ENCODE data around the gene GDPD5.

The GDPD5 gene

GRCh38 chr11:75490221-75491181 is 35.2 kb downstream of the GDPD5 start:
- peak overlapping the region; percentile 11 for H3K4me3 ChIP-seq (ENCODE audit: low read depth, low read length)
- no peak overlapping the region for H3K9ac ChIP-seq (ENCODE audit: low read depth, low read length)
- no peaks in the 10 kb centered on the region for H3K27me3 ChIP-seq (ENCODE audit: control insufficient read depth, insufficient read depth, low read length)
- H3K36me3 ChIP-seq (ENCODE audit: control insufficient read depth, insufficient read depth, low read length): no peaks in the 10 kb centered on the region
- H3K4me1 ChIP-seq (ENCODE audit: control insufficient read depth, insufficient read depth, low read length): peaks cover 9% of the 10 kb centered on the region
- no peaks in the 10 kb centered on the region for H3K9me3 ChIP-seq (ENCODE audit: control insufficient read depth, insufficient read depth, low read length)

GRCh38 chr11:75487365-75487764 is 38.4 kb downstream of the GDPD5 start:
- no peaks in the 10 kb centered on the region for H3K27me3 ChIP-seq (ENCODE audit: control insufficient read depth, insufficient read depth, low read length)
- no peaks in the 10 kb centered on the region for H3K36me3 ChIP-seq (ENCODE audit: control insufficient read depth, insufficient read depth, low read length)
- H3K4me3 ChIP-seq (ENCODE audit: low read depth, low read length): no peak overlapping the region
- H3K9me3 ChIP-seq (ENCODE audit: control insufficient read depth, insufficient read depth, low read length): no peaks in the 10 kb centered on the region
- H3K9ac ChIP-seq (ENCODE audit: low read depth, low read length): no peak overlapping the region
- H3K4me1 ChIP-seq (ENCODE audit: control insufficient read depth, insufficient read depth, low read length): peaks cover 9% of the 10 kb centered on the region

GRCh38 chr11:75485742-75486141 is 40.0 kb downstream of the GDPD5 start:
- Histone ChIP-seq H3K9me3 (ENCODE audit: control insufficient read depth, insufficient read depth, low read length) (no peaks in the 10 kb centered on the region), H3K36me3 (ENCODE audit: control insufficient read depth, insufficient read depth, low read length) (no peaks in the 10 kb centered on the region), H3K4me3 (ENCODE audit: low read depth, low read length) (no peak overlapping the region), H3K27me3 (ENCODE audit: control insufficient read depth, insufficient read depth, low read length) (no peaks in the 10 kb centered on the region), H3K9ac (ENCODE audit: low read depth, low read length) (no peak overlapping the region), H3K4me1 (ENCODE audit: control insufficient read depth, insufficient read depth, low read length) (peaks cover 7% of the 10 kb centered on the region)

- Histone ChIP-seq H3K4me3 (ENCODE audit: low read depth, low read length) (no peak overlapping the region), H3K36me3 (ENCODE audit: control insufficient read depth, insufficient read depth, low read length) (no peaks in the 10 kb centered on the region), H3K9me3 (ENCODE audit: control insufficient read depth, insufficient read depth, low read length) (no peaks in the 10 kb centered on the region), H3K9ac (ENCODE audit: low read depth, low read length) (no peak overlapping the region), H3K4me1 (ENCODE audit: control insufficient read depth, insufficient read depth, low read length) (no peaks in the 10 kb centered on the region), H3K27me3 (ENCODE audit: control insufficient read depth, insufficient read depth, low read length) (no peaks in the 10 kb centered on the region)
Measured at GRCh38 chr11:75482931-75483469, 42.7 kb downstream of the GDPD5 start.

- no peaks in the 10 kb centered on the region for H3K9me3 ChIP-seq (ENCODE audit: control insufficient read depth, insufficient read depth, low read length)
- H3K36me3 ChIP-seq (ENCODE audit: control insufficient read depth, insufficient read depth, low read length): no peaks in the 10 kb centered on the region
- no peak overlapping the region for H3K9ac ChIP-seq (ENCODE audit: low read depth, low read length)
- H3K4me1 ChIP-seq (ENCODE audit: control insufficient read depth, insufficient read depth, low read length): no peaks in the 10 kb centered on the region
- H3K4me3 ChIP-seq (ENCODE audit: low read depth, low read length): no peak overlapping the region
- no peaks in the 10 kb centered on the region for H3K27me3 ChIP-seq (ENCODE audit: control insufficient read depth, insufficient read depth, low read length)
Measured at GRCh38 chr11:75481922-75482606, 43.7 kb downstream of the GDPD5 start.

- H3K27me3 ChIP-seq (ENCODE audit: control insufficient read depth, insufficient read depth, low read length): no peaks in the 10 kb centered on the region
- H3K4me3 ChIP-seq (ENCODE audit: low read depth, low read length): no peak overlapping the region
- no peaks in the 10 kb centered on the region for H3K9me3 ChIP-seq (ENCODE audit: control insufficient read depth, insufficient read depth, low read length)
- H3K4me1 ChIP-seq (ENCODE audit: control insufficient read depth, insufficient read depth, low read length): no peaks in the 10 kb centered on the region
- no peak overlapping the region for H3K9ac ChIP-seq (ENCODE audit: low read depth, low read length)
- H3K36me3 ChIP-seq (ENCODE audit: control insufficient read depth, insufficient read depth, low read length): no peaks in the 10 kb centered on the region
Measured at GRCh38 chr11:75481223-75481921, 44.4 kb downstream of the GDPD5 start.

- Histone ChIP-seq H3K27me3 (ENCODE audit: control insufficient read depth, insufficient read depth, low read length) (no peaks in the 10 kb centered on the region), H3K9ac (ENCODE audit: low read depth, low read length) (no peak overlapping the region), H3K9me3 (ENCODE audit: control insufficient read depth, insufficient read depth, low read length) (no peaks in the 10 kb centered on the region), H3K4me3 (ENCODE audit: low read depth, low read length) (no peak overlapping the region), H3K4me1 (ENCODE audit: control insufficient read depth, insufficient read depth, low read length) (peaks cover 3% of the 10 kb centered on the region), H3K36me3 (ENCODE audit: control insufficient read depth, insufficient read depth, low read length) (no peaks in the 10 kb centered on the region)
Measured at GRCh38 chr11:75480185-75481175, 45.3 kb downstream of the GDPD5 start.

- Histone ChIP-seq H3K4me1 (ENCODE audit: control insufficient read depth, insufficient read depth, low read length) (peaks cover 3% of the 10 kb centered on the region), H3K9me3 (ENCODE audit: control insufficient read depth, insufficient read depth, low read length) (no peaks in the 10 kb centered on the region), H3K36me3 (ENCODE audit: control insufficient read depth, insufficient read depth, low read length) (no peaks in the 10 kb centered on the region), H3K9ac (ENCODE audit: low read depth, low read length) (no peak overlapping the region), H3K27me3 (ENCODE audit: control insufficient read depth, insufficient read depth, low read length) (no peaks in the 10 kb centered on the region), H3K4me3 (ENCODE audit: low read depth, low read length) (no peak overlapping the region)
Measured at GRCh38 chr11:75479597-75480145, 46.1 kb downstream of the GDPD5 start.

GRCh38 chr11:75478783-75479596 is 46.8 kb downstream of the GDPD5 start:
- H3K27me3 ChIP-seq (ENCODE audit: control insufficient read depth, insufficient read depth, low read length): no peaks in the 10 kb centered on the region
- peaks cover 3% of the 10 kb centered on the region for H3K4me1 ChIP-seq (ENCODE audit: control insufficient read depth, insufficient read depth, low read length)
- H3K9ac ChIP-seq (ENCODE audit: low read depth, low read length): no peak overlapping the region
- no peaks in the 10 kb centered on the region for H3K9me3 ChIP-seq (ENCODE audit: control insufficient read depth, insufficient read depth, low read length)
- no peak overlapping the region for H3K4me3 ChIP-seq (ENCODE audit: low read depth, low read length)
- no peaks in the 10 kb centered on the region for H3K36me3 ChIP-seq (ENCODE audit: control insufficient read depth, insufficient read depth, low read length)

- H3K9ac ChIP-seq (ENCODE audit: low read depth, low read length): no peak overlapping the region
- H3K9me3 ChIP-seq (ENCODE audit: control insufficient read depth, insufficient read depth, low read length): no peaks in the 10 kb centered on the region
- no peaks in the 10 kb centered on the region for H3K27me3 ChIP-seq (ENCODE audit: control insufficient read depth, insufficient read depth, low read length)
- no peak overlapping the region for H3K4me3 ChIP-seq (ENCODE audit: low read depth, low read length)
- peaks cover 3% of the 10 kb centered on the region for H3K4me1 ChIP-seq (ENCODE audit: control insufficient read depth, insufficient read depth, low read length)
- no peaks in the 10 kb centered on the region for H3K36me3 ChIP-seq (ENCODE audit: control insufficient read depth, insufficient read depth, low read length)
Measured at GRCh38 chr11:75477614-75477935, 48.2 kb downstream of the GDPD5 start.
